SK-N-SH (cell line): ENCODE data around the gene NPAS3. TPM values are rescaled to one million over a fixed set of nuclear protein-coding genes. Genes with fewer than 3 reads are reported as not detected.

ENCODE experiments used
- CTCF ChIA-PET: fragments of 300-600, 350-600 bp; formaldehyde crosslinking; extraction: SDS; loops from one replicate; lab custom pipeline; 2021; lab: Yijun Ruan, JAX
- POLR2A ChIA-PET: fragments of 350-600 bp; sonication (Branson Sonifier 250); formaldehyde crosslinking; extraction: SDS; loops from one replicate; lab custom pipeline; 2020; ENCODE audit warnings: antibody characterized with exemption, inconsistent platforms; lab: Yijun Ruan, JAX
- DNase-seq: peaks from one replicate; pipeline ENCODE4 v3.0.0; 2012
- H2AFZ ChIP-seq: fragments of 200-600 bp; sonication (generic); 2 replicates; pipeline ENCODE4 v1.8.1; 2016; ENCODE audit warnings: antibody characterized with exemption, mild to moderate bottlenecking, low read depth
- H3F3A ChIP-seq: fragments of 200-600 bp; sonication (generic); replicated peaks from 2 replicates; pipeline ENCODE3; 2016; ENCODE audit warnings: antibody characterized with exemption, mild to moderate bottlenecking; ENCODE audit not compliant: insufficient read depth
- H3K27ac ChIP-seq, 2 experiments: fragments of 200-500 bp in 1 of 2; fragments of 200-600 bp in 1 of 2; sonication (Bioruptor generic) in 1 of 2; sonication (generic), shearing (Covaris generic) in 1 of 2; 2 replicates each; pipeline versions ENCODE4 v1.5.1 to v1.6.1; 2014 to 2016; ENCODE audit warnings: low read depth in 2 of 2, inconsistent platforms in 1 of 2, low read length in 1 of 2, mild to moderate bottlenecking in 1 of 2, mixed read lengths in 1 of 2
- H3K27me3 ChIP-seq: fragments of 200-600 bp; sonication (generic), shearing (Covaris generic); 2 replicates; pipeline ENCODE4 v1.6.1; 2016; ENCODE audit warnings: mixed run types; ENCODE audit not compliant: insufficient read depth
- H3K36me3 ChIP-seq, 2 experiments: fragments of 200-500 bp in 1 of 2; fragments of 200-600 bp in 1 of 2; sonication (Bioruptor generic) in 1 of 2; sonication (generic) in 1 of 2; replicated peaks in 1 of 2; 2 replicates each; pipeline versions ENCODE3 to v1.5.1; 2014 to 2016; ENCODE audit warnings: low read length in 1 of 2, mild to moderate bottlenecking in 1 of 2; ENCODE audit not compliant: insufficient read depth in 2 of 2, control insufficient read depth in 1 of 2
- H3K4me1 ChIP-seq, 2 experiments: fragments of 200-500 bp in 1 of 2; fragments of 200-600 bp in 1 of 2; sonication (Bioruptor generic) in 1 of 2; sonication (generic), shearing (Covaris generic) in 1 of 2; 2 replicates each; pipeline versions ENCODE4 v1.5.1 to v1.6.1; 2014 to 2016; ENCODE audit warnings: low read depth in 1 of 2, low read length in 1 of 2, mixed run types in 1 of 2; ENCODE audit not compliant: insufficient read depth in 2 of 2, control insufficient read depth in 1 of 2
- H3K4me2 ChIP-seq: fragments of 200-600 bp; sonication (generic), shearing (Covaris generic); 2 replicates; pipeline ENCODE4 v1.6.1; 2017; ENCODE audit warnings: mixed run types
- H3K4me3 ChIP-seq, 2 experiments: fragments of 200-500 bp in 1 of 2; fragments of 200-600 bp in 1 of 2; sonication (Bioruptor generic) in 1 of 2; sonication (generic), shearing (Covaris generic) in 1 of 2; 2 replicates each; pipeline versions ENCODE4 v1.5.1 to v1.8.1; 2014 to 2016; ENCODE audit warnings: low read depth in 2 of 2, inconsistent platforms in 1 of 2, low read length in 1 of 2, mild to moderate bottlenecking in 1 of 2, mixed read lengths in 1 of 2, moderate library complexity in 1 of 2
- H3K79me2 ChIP-seq: fragments of 200-600 bp; sonication (generic); 2 replicates; pipeline ENCODE4 v1.8.1; 2017; ENCODE audit warnings: mild to moderate bottlenecking; ENCODE audit not compliant: insufficient read depth
- H3K9ac ChIP-seq: fragments of 200-600 bp; sonication (generic); 2 replicates; pipeline ENCODE4 v1.6.1; 2017; ENCODE audit warnings: mixed run types
- H3K9me2 ChIP-seq: fragments of 200-600 bp; sonication (generic); 2 replicates; pipeline ENCODE4 v1.6.1; 2017; ENCODE audit warnings: mixed run types
- H3K9me3 ChIP-seq: fragments of 200-600 bp; sonication (generic); 2 replicates; pipeline ENCODE4 v1.6.1; 2017; ENCODE audit warnings: mixed run types, mild to moderate bottlenecking, moderate library complexity
- H4K20me1 ChIP-seq: fragments of 200-600 bp; sonication (generic); 2 replicates; pipeline ENCODE4 v1.6.1; 2017; ENCODE audit warnings: mild to moderate bottlenecking, mixed run types; ENCODE audit not compliant: insufficient read depth
- CHD2 ChIP-seq: fragments of 150-350 bp; IDR thresholded peaks from 2 replicates; pipeline ENCODE4 v1.6.1; 2018; ENCODE audit warnings: low read length; ENCODE audit not compliant: partially characterized antibody
- CTCF ChIP-seq: fragments of 200-600 bp; sonication (generic); IDR thresholded peaks from 2 replicates; pipeline ENCODE4 v1.6.1; 2017; ENCODE audit warnings: antibody characterized with exemption, mild to moderate bottlenecking, moderate library complexity
- ELF1 ChIP-seq: IDR thresholded peaks from 2 replicates; pipeline ENCODE4 v1.4.0; 2012
- EP300 ChIP-seq, 2 experiments: IDR thresholded peaks; 2 replicates each; pipeline versions ENCODE4 v1.4.0 to v1.6.1; 2012; ENCODE audit warnings: borderline replicate concordance in 1 of 2, low read depth in 1 of 2, low read length in 1 of 2
- EZH2phosphoT487 ChIP-seq: fragments of 200-600 bp; sonication (generic); IDR thresholded peaks from 2 replicates; pipeline ENCODE4 v1.6.1; 2017; ENCODE audit warnings: low read depth, mixed run types, mild to moderate bottlenecking, antibody characterized with exemption, moderate library complexity, borderline replicate concordance
- FOSL2 ChIP-seq: IDR thresholded peaks from 2 replicates; pipeline ENCODE4 v1.4.0; 2012; ENCODE audit warnings: low read depth, mild to moderate bottlenecking, moderate library complexity, borderline replicate concordance
- FOXJ3 ChIP-seq: sonication (generic); formaldehyde crosslinking; IDR thresholded peaks from 2 replicates; pipeline ENCODE4 v1.5.1; 2020; ENCODE audit warnings: mild to moderate bottlenecking, missing genetic modification reagents
- GABPA ChIP-seq: IDR thresholded peaks from 2 replicates; pipeline ENCODE4 v1.4.0; 2012; ENCODE audit warnings: low read depth, mild to moderate bottlenecking
- GATA2 ChIP-seq: sonication (generic); formaldehyde crosslinking; IDR thresholded peaks from 2 replicates; pipeline ENCODE4 v1.5.0; 2020; ENCODE audit warnings: mild to moderate bottlenecking, missing genetic modification reagents
- JUND ChIP-seq: IDR thresholded peaks from 2 replicates; pipeline ENCODE4 v1.4.0; 2012
- MAX ChIP-seq: IDR thresholded peaks from 2 replicates; pipeline ENCODE4 v1.4.0; 2012; ENCODE audit warnings: low read depth
- NFIC ChIP-seq: IDR thresholded peaks from 2 replicates; pipeline ENCODE4 v1.4.0; 2012; ENCODE audit warnings: borderline replicate concordance
- PBX3 ChIP-seq: IDR thresholded peaks from 2 replicates; pipeline ENCODE4; 2012
- POLR2AphosphoS5 ChIP-seq: IDR thresholded peaks from 2 replicates; pipeline ENCODE4 v1.6.1; 2012; ENCODE audit warnings: low read depth, low read length
- RCOR1 ChIP-seq: fragments of 150-350 bp; IDR thresholded peaks from 2 replicates; pipeline ENCODE4 v1.6.1; 2017; ENCODE audit warnings: antibody characterized with exemption, low read length
- RXRA ChIP-seq: IDR thresholded peaks from 2 replicates; pipeline ENCODE4 v1.4.0; 2012; ENCODE audit warnings: low read depth, mild to moderate bottlenecking, borderline replicate concordance
- TCF12 ChIP-seq: IDR thresholded peaks from 2 replicates; pipeline ENCODE4 v1.4.0; 2012
- USF1 ChIP-seq: IDR thresholded peaks from 2 replicates; pipeline ENCODE4 v1.4.0; 2012; ENCODE audit warnings: low read depth, borderline replicate concordance
- USF2 ChIP-seq: fragments of 150-350 bp; IDR thresholded peaks from 2 replicates; pipeline ENCODE4 v1.6.1; 2017; ENCODE audit warnings: antibody characterized with exemption, low read length, low read depth, borderline replicate concordance
- YY1 ChIP-seq: IDR thresholded peaks from 2 replicates; pipeline ENCODE4 v1.4.0; 2012; ENCODE audit warnings: low read depth, mild to moderate bottlenecking
- ZBTB33 ChIP-seq: IDR thresholded peaks from 2 replicates; pipeline ENCODE4 v1.4.0; 2012; ENCODE audit warnings: low read depth, borderline replicate concordance
- WGBS: methylation state at CpG from one replicate; pipeline ENCODE4 v1.1.6; 2017; ENCODE audit warnings: low lambda C conversion rate; 5-methylcytosine and 5-hydroxymethylcytosine counted together
- polyA plus RNA-seq, 3 experiments: library from polyadenylated mRNA; depleted of rRNA; stranded (reverse); fragments of >200 nt; gene quantifications; 2 replicates each; pipeline ENCODE4 v1.2.3, GENCODE V29; 2012

Gene NPAS3
- polyA plus RNA-seq, 1 of the 3 experiments (the other 2 are of a cell fraction): 4.3 TPM

GRCh38 chr14:33435911-33436689 is 497.4 kb downstream of the NPAS3 start (continued):
- TF ChIP-seq USF1: no peak
- TF ChIP-seq EZH2phosphoT487: no peak
- no peak for TF ChIP-seq ELF1
- TF ChIP-seq USF2: no peak
- TF ChIP-seq CTCF: no peak
- peak; percentile 72 for TF ChIP-seq FOSL2

GRCh38 chr14:33441633-33442032 is 503.0 kb downstream of the NPAS3 start:
- Histone ChIP-seq H3K27ac (no peak overlapping the region), H3K79me2 (no peaks in the 10 kb centered on the region), H3K9ac (no peak overlapping the region), H3F3A (no peaks in the 10 kb centered on the region), H3K4me1 (no peaks in the 10 kb centered on the region), H3K9me3 (no peaks in the 10 kb centered on the region), H3K36me3 (no peaks in the 10 kb centered on the region), H4K20me1 (no peaks in the 10 kb centered on the region), H2AFZ (no peak overlapping the region), H3K27me3 (no peaks in the 10 kb centered on the region), H3K4me2 (no peak overlapping the region), H3K9me2 (no peaks in the 10 kb centered on the region), H3K4me3 (no peak overlapping the region)
- POLR2A ChIA-PET: no interaction called here
- 79% methylated on average over 4 of the region's 4 CpGs for WGBS
- CTCF ChIA-PET: no interaction called here
- no peak for DNase-seq
- TF ChIP-seq PBX3: no peak
- TF ChIP-seq YY1: no peak
- TF ChIP-seq MAX: no peak
- no peak for TF ChIP-seq NFIC
- no peak for TF ChIP-seq GATA2 (CRISPR knock-in tag)
- no peak for TF ChIP-seq CTCF
- TF ChIP-seq TCF12: no peak
- no peak for TF ChIP-seq CHD2
- TF ChIP-seq RXRA: no peak
- no peak for TF ChIP-seq EZH2phosphoT487
- no peak for TF ChIP-seq JUND
- TF ChIP-seq RCOR1: no peak
- TF ChIP-seq ZBTB33: no peak
- no peak for TF ChIP-seq FOXJ3
- TF ChIP-seq ELF1: no peak
- TF ChIP-seq USF1: no peak
- TF ChIP-seq GABPA: no peak
- no peak for TF ChIP-seq POLR2AphosphoS5
- TF ChIP-seq EP300 (IDR thresholded peaks at IDR 0.05; ENCODE audit: borderline replicate concordance in 1 of 2, low read depth in 1 of 2, low read length in 1 of 2): no peak
